Esophagus muscularis mucosa (tissue), 4 donors: ENCODE data around the gene DEGS2. TPM values are rescaled to one million over a fixed set of nuclear protein-coding genes. Genes with fewer than 3 reads are reported as not detected.

Experiments
- DNase-seq: peaks from one replicate; pipeline ENCODE4 v3.0.0-alpha.2; 2017; ENCODE audit errors: extremely low spot score
- H3K27ac ChIP-seq, 4 donors: fragments of 200-600 bp; sonication (generic); replicated peaks in 1 of 4; 1 replicate in 3 of 4; 2 replicates in 1 of 4; pipeline ENCODE4 v1.5.1; 2016 to 2019; ENCODE audit warnings: mild to moderate bottlenecking in 1 of 4
- H3K27me3 ChIP-seq, 4 donors: fragments of 200-600 bp; sonication (generic); one replicate each; pipeline versions ENCODE4 v1.5.1 to v1.6.0; 2016 to 2019
- H3K36me3 ChIP-seq, 4 donors: fragments of 200-600 bp; sonication (generic); one replicate each; pipeline ENCODE4 v1.5.1; 2016 to 2019
- H3K4me1 ChIP-seq, 4 donors: fragments of 200-600 bp; sonication (generic); one replicate each; pipeline ENCODE4 v1.5.1; 2016 to 2019
- H3K4me3 ChIP-seq, 4 donors: fragments of 200-600 bp; sonication (generic); 1 replicate in 2 of 4; 2 replicates in 2 of 4; pipeline ENCODE4 v1.5.1; 2016 to 2019; ENCODE audit warnings: mild to moderate bottlenecking in 4 of 4, moderate library complexity in 1 of 4
- H3K9me3 ChIP-seq, 4 donors: fragments of 200-600 bp; sonication (generic); 1 replicate in 3 of 4; 2 replicates in 1 of 4; pipeline ENCODE4 v1.5.1; 2016 to 2019
- EP300 ChIP-seq: sonication (generic); formaldehyde crosslinking; IDR thresholded peaks from one replicate; pipeline ENCODE4 v1.6.1; 2017; ENCODE audit warnings: antibody characterized with exemption
- POLR2A ChIP-seq: fragments of 450-650 bp; IDR thresholded peaks from one replicate; pipeline ENCODE4 v1.6.1; 2017; ENCODE audit warnings: antibody characterized with exemption, moderate library complexity, mild to moderate bottlenecking, low read depth
- POLR2AphosphoS5 ChIP-seq, 2 donors: sonication (generic); formaldehyde crosslinking; IDR thresholded peaks; one replicate each; pipeline ENCODE4 v1.6.1; 2017; ENCODE audit warnings: antibody characterized with exemption in 2 of 2
- WGBS: methylation state at CpG from one replicate; pipeline ENCODE4 v1.1.5; 2018; 5-methylcytosine and 5-hydroxymethylcytosine counted together
- intact Hi-C: fragments of 100-400 bp; cut with DNase I; formaldehyde crosslinking; loops from one replicate; pipeline ENCODE4 v1.15.1; 2023
- total RNA-seq, 4 donors: library from RNA; depleted of rRNA; stranded (reverse); fragments of >200 nt; gene quantifications; one replicate each; pipeline versions ENCODE4 v1.1.0 to v1.2.1, GENCODE V29; 2016
- TF ChIP-seq, protein P1 (sequence below), 3 experiments: fragments of 200-600 bp in 2 of 3; fragments of 450-650 bp in 1 of 3; sonication (generic) in 2 of 3; IDR thresholded peaks; one replicate each; pipeline ENCODE4 v1.5.1; 2017 to 2019; ENCODE audit warnings: antibody characterized with exemption in 3 of 3, mild to moderate bottlenecking in 2 of 3, moderate library complexity in 1 of 3

DEGS2 gene
- total RNA-seq, 4 donors from 2014 or later: 0.06 to 0.33 (median 0.11) TPM; not detected in 1

DNA sequence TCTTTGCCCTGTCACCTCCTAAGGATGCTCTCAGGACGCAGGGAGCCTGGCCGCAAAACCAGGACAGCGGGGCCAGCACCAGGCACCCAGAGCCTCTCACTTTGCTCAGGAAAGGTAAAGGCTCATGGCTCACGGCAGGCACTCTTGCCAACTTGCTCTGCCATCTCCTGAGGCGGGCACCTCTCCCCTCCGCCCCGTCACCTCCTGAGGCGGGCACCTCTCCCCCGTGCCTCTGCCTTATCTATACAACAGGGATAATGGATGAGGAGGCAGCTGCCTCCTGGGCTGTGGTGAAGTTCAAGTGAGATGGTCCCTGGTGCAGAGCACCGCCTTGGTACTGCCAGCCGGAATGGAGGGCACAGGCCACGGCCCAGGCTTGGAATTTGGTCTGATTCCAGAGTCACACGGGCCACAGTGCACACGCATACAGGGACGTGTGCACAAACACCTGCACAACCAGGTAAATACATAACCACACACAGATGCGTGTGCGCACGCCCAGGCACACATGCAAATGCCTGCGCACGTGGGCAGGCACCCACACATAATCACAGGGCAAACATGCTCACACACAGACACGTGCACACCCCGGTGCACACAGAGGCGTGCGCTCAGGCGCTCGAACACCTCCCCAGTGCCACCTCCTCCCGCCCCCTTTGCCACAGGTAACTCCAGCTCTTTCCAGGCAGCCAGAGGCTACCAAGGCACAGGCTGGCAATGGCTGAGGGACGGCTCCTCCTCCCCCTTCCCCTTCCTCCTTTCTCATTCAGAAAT lies 11.6 kb downstream of the DEGS2 start:
- intact Hi-C loops: no loop called here
- Histone ChIP-seq H3K4me3 (no peak overlapping the region), H3K27me3 (peaks cover 0 to 28% (median 0%) of the 10 kb centered on the region in 4 donors), H3K36me3 (peaks cover 0 to 11% (median 5%) of the 10 kb centered on the region in 4 donors), H3K9me3 (no peaks in the 10 kb centered on the region), H3K4me1 (peaks cover 12 to 24% (median 15%) of the 10 kb centered on the region in 4 donors), H3K27ac (no peak overlapping the region)
- 81% methylated on average over 23 of the region's 28 CpGs for WGBS
- no peak for DNase-seq
- TF ChIP-seq EP300 (no peak), POLR2AphosphoS5 (IDR thresholded peaks at IDR 0.05) (no peak), POLR2A (no peak)
- TF ChIP-seq, protein P1, sequence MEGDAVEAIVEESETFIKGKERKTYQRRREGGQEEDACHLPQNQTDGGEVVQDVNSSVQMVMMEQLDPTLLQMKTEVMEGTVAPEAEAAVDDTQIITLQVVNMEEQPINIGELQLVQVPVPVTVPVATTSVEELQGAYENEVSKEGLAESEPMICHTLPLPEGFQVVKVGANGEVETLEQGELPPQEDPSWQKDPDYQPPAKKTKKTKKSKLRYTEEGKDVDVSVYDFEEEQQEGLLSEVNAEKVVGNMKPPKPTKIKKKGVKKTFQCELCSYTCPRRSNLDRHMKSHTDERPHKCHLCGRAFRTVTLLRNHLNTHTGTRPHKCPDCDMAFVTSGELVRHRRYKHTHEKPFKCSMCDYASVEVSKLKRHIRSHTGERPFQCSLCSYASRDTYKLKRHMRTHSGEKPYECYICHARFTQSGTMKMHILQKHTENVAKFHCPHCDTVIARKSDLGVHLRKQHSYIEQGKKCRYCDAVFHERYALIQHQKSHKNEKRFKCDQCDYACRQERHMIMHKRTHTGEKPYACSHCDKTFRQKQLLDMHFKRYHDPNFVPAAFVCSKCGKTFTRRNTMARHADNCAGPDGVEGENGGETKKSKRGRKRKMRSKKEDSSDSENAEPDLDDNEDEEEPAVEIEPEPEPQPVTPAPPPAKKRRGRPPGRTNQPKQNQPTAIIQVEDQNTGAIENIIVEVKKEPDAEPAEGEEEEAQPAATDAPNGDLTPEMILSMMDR (IDR thresholded peaks at IDR 0.05): no peak

DNA sequence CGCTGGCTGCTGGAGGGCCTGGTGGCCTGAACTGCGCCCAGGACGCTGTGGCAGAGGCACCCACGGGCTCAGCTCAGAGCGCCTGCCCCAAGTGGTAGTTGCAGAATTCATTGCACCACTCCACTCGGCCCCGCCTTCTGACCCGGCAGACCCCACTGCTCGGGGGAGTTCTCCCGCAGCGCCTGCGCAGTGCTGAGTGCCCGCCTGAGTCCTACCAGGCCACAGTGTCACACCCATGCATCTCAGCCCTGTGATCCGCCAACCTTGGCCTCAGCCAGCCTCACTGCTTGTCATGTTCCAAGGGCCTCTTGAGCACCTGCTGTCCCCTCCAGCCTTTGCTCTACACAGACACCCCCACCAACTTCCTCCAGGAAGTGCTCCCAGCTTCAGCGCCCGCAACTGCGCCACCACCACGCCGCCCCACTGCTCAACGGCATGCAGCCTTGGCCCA lies 12.2 kb downstream of the DEGS2 start:
- H3K9me3 ChIP-seq: no peaks in the 10 kb centered on the region
- TF ChIP-seq, protein P1 (IDR thresholded peaks at IDR 0.05): no peak
- TF ChIP-seq POLR2A: no peak
- no peak for TF ChIP-seq EP300
- no peak for TF ChIP-seq POLR2AphosphoS5 (IDR thresholded peaks at IDR 0.05)
- 70% methylated on average over 9 of the region's 20 CpGs for WGBS
- peaks cover 0 to 11% (median 5%) of the 10 kb centered on the region in 4 donors for H3K36me3 ChIP-seq
- no peak overlapping the region for H3K4me3 ChIP-seq
- intact Hi-C loops: no loop called here
- peaks cover 0 to 21% (median 0%) of the 10 kb centered on the region in 4 donors for H3K27me3 ChIP-seq
- H3K27ac ChIP-seq: no peak overlapping the region
- peaks cover 17 to 30% (median 21%) of the 10 kb centered on the region in 4 donors for H3K4me1 ChIP-seq
- DNase-seq: no peak

DNA sequence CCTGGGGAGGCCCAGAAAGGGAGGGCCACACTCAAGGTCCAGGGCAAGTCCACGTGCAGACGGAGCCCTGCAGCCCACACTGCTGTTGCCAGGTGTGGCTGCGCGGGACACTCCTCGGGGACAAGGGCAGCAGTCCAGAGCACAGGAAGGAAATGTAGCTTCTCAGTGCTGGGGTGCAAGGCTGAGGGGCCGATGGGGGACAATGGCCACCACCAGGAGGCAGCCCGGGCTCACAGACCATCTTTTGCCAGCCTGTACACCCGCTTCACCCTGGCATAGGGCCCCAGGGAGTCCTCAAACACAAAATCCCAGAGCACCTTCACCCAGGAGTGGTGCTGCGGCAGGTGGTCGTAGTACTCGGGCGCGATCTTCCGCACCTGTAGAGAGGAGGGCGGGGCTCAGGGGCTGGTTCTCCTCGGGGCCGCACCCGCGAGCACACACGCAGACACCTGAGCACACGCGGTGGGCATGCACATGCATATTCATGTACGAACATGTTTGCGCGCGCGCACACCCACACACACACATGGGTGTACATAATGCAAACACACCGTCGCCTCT lies 12.8 kb downstream of the DEGS2 start:
- intact Hi-C loops: no loop called here
- no peak for DNase-seq
- H3K4me1 ChIP-seq: peaks cover 22 to 36% (median 27%) of the 10 kb centered on the region in 4 donors
- no peaks in the 10 kb centered on the region for H3K9me3 ChIP-seq
- H3K36me3 ChIP-seq: peaks cover 0 to 11% (median 5%) of the 10 kb centered on the region in 4 donors
- peaks cover 0 to 15% (median 0%) of the 10 kb centered on the region in 4 donors for H3K27me3 ChIP-seq
- TF ChIP-seq POLR2A: no peak
- TF ChIP-seq, protein P1 (IDR thresholded peaks at IDR 0.05): peak in 1 of 3 experiments; percentile 11
- H3K4me3 ChIP-seq: no peak overlapping the region
- no peak overlapping the region for H3K27ac ChIP-seq
- 87% methylated on average over 15 of the region's 29 CpGs for WGBS

DNA sequence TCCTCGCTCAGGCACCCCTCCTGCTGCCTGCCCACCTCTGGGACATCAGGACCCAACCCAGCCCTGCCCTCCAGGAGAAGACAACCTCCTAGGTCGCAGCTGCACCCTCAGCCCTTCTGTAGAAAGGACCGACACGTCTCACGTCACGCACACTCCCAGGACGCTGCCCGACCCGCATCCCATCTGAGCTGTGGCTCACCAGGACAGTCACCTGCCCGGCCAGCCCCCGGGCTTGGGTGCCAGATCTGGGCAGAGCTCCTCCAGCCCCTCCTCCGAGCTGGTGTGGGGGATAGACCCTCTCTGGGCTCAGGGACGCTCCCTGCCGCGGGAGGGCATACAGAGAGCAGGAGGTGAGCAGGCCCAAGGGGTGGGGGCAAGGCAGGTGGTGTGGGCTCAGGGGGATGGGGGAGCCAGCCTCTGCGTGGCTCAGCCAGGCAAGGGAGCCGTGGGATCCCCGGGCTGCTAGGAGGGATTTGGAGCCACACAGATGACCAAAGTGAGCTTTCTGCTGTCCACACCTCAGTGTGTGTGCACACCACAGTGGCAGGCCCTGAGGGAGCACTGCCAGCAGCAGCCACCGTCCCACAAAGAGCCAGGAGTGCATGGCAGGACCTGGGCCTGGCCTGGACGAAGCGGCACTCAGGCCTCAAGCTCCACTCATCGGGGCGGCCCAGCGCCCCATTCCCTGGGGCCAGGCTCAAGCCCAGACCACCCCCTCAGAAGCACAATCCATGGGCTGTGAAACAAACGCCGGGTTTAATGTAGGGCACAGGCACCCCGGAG lies 13.6 kb downstream of the DEGS2 start:
- Histone ChIP-seq H3K27me3 (peaks cover 0 to 8% (median 0%) of the 10 kb centered on the region in 4 donors), H3K4me1 (peaks cover 30 to 40% (median 35%) of the 10 kb centered on the region in 4 donors), H3K9me3 (no peaks in the 10 kb centered on the region), H3K4me3 (no peak overlapping the region), H3K36me3 (peaks cover 0 to 18% (median 5%) of the 10 kb centered on the region in 4 donors), H3K27ac (no peak overlapping the region)
- 97% methylated on average over 9 of the region's 27 CpGs for whole genome bisulfite sequencing
- DNase-seq: no peak
- intact Hi-C loops: no loop called here
- no peak for TF ChIP-seq POLR2A
